Fibroblast of lung (primary cell): Measurements from ENCODE around the gene EEFSEC. TPM values are rescaled to one million over a fixed set of nuclear protein-coding genes. Genes with fewer than 3 reads are reported as not detected.

ENCODE experiments used
- DNase-seq, 2 donors: peaks; one replicate each; pipeline versions ENCODE4 v3.0.0 to v3.0.0-alpha.2; 2010; ENCODE audit warnings: low read depth in 2 of 2
- H2AFZ ChIP-seq: 2 replicates; pipeline ENCODE4 v1.5.1; 2012; ENCODE audit warnings: low read length, control low read depth, inconsistent platforms
- H3K27ac ChIP-seq: 2 replicates; pipeline ENCODE4 v1.5.1; 2011; ENCODE audit warnings: low read length, control low read depth; ENCODE audit not compliant: insufficient read depth
- H3K27me3 ChIP-seq: 2 replicates; pipeline ENCODE4 v1.5.1; 2011; ENCODE audit warnings: mild to moderate bottlenecking, low read length; ENCODE audit not compliant: control insufficient read depth, insufficient read depth
- H3K36me3 ChIP-seq: 2 replicates; pipeline ENCODE4 v1.5.1; 2011; ENCODE audit warnings: low read length; ENCODE audit not compliant: control insufficient read depth, insufficient read depth
- H3K4me1 ChIP-seq: 2 replicates; pipeline ENCODE4 v1.5.1; 2011; ENCODE audit warnings: low read length; ENCODE audit not compliant: control insufficient read depth, insufficient read depth; ENCODE audit errors: extremely low read depth
- H3K4me2 ChIP-seq: 2 replicates; pipeline ENCODE4 v1.5.1; 2011; ENCODE audit warnings: low read length, control low read depth; ENCODE audit not compliant: insufficient read depth; ENCODE audit errors: extremely low read depth
- H3K4me3 ChIP-seq, 4 experiments: fragments of 200-600 bp in 1 of 4; sonication (generic) in 1 of 4; replicated peaks in 1 of 4; 2 replicates each; pipeline ENCODE4 v1.5.1; 2011 to 2016; ENCODE audit warnings: low read length in 4 of 4, low read depth in 3 of 4, mild to moderate bottlenecking in 3 of 4, control low read depth in 2 of 4, inconsistent platforms in 1 of 4, mixed read lengths in 1 of 4; ENCODE audit not compliant: insufficient read depth in 1 of 4; ENCODE audit errors: control extremely low read depth in 1 of 4
- H3K79me2 ChIP-seq: 2 replicates; pipeline ENCODE4 v1.5.1; 2012; ENCODE audit warnings: mild to moderate bottlenecking, low read length, inconsistent platforms; ENCODE audit not compliant: control insufficient read depth, insufficient read depth
- H3K9ac ChIP-seq: 2 replicates; pipeline ENCODE4 v1.5.1; 2011; ENCODE audit warnings: mild to moderate bottlenecking, low read length, control low read depth; ENCODE audit not compliant: insufficient read depth
- H3K9me3 ChIP-seq: 2 replicates; pipeline ENCODE4 v1.5.1; 2012; ENCODE audit warnings: low read depth, low read length; ENCODE audit not compliant: control insufficient read depth, insufficient read depth
- H4K20me1 ChIP-seq: 2 replicates; pipeline ENCODE4 v1.5.1; 2011; ENCODE audit warnings: low read length; ENCODE audit not compliant: control insufficient read depth, insufficient read depth; ENCODE audit errors: extremely low read depth
- CTCF ChIP-seq, 2 donors: IDR thresholded peaks in 1 of 2; conservative IDR thresholded peaks in 1 of 2; 1 replicate in 1 of 2; 2 replicates in 1 of 2; pipeline ENCODE4 v1.5.1; 2011 to 2012; ENCODE audit warnings: low read length in 2 of 2, control low read depth in 1 of 2, inconsistent platforms in 1 of 2, low read depth in 1 of 2, mild to moderate bottlenecking in 1 of 2
- EZH2 ChIP-seq: IDR thresholded peaks from 2 replicates; pipeline ENCODE4 v1.5.1; 2012; ENCODE audit warnings: low read length, control low read depth, mild to moderate bottlenecking; ENCODE audit errors: missing control alignments
- polyA plus RNA-seq, 2 donors: library from polyadenylated mRNA; depleted of rRNA in 1 of 2; stranded (reverse) in 1 of 2; unstranded in 1 of 2; fragments of >200 nt; gene quantifications; 2 replicates each; pipeline ENCODE4 v1.2.1, GENCODE V29; 2011 to 2012; ENCODE audit warnings: missing spikeins in 1 of 2
- total RNA-seq: library from RNA; depleted of rRNA; stranded (reverse); fragments of >200 nt; gene quantifications from 2 replicates; pipeline ENCODE4 v1.2.1, GENCODE V29; 2014

The EEFSEC gene
- total and polyA plus RNA-seq, 2 donors (not counting 1 experiment from before 2014, with no cell fraction given): 2.6 to 5.0 TPM

GRCh38 chr3:128320551-128321340 is 167.5 kb downstream of the EEFSEC start:
- Histone ChIP-seq H4K20me1 (no peaks in the 10 kb centered on the region), H3K4me1 (no peaks in the 10 kb centered on the region), H2AFZ (no peak overlapping the region), H3K36me3 (no peaks in the 10 kb centered on the region), H3K79me2 (no peaks in the 10 kb centered on the region), H3K9me3 (no peaks in the 10 kb centered on the region), H3K27ac (no peak overlapping the region), H3K9ac (no peak overlapping the region), H3K4me3 (no peak overlapping the region), H3K4me2 (no peak overlapping the region), H3K27me3 (no peaks in the 10 kb centered on the region)
- no peak for DNase-seq
- TF ChIP-seq CTCF (conservative IDR thresholded peaks at IDR 0.05 in 1 of 2, IDR thresholded peaks at IDR 0.05 in 1 of 2; ENCODE audit: low read depth in 1 of 2, low read length in 2 of 2) (no peak), EZH2 (no peak)

- H3K9ac ChIP-seq: no peak overlapping the region
- no peak for TF ChIP-seq CTCF (conservative IDR thresholded peaks at IDR 0.05 in 1 of 2, IDR thresholded peaks at IDR 0.05 in 1 of 2; ENCODE audit: low read depth in 1 of 2, low read length in 2 of 2)
- no peak for TF ChIP-seq EZH2
- no peak overlapping the region for H3K27ac ChIP-seq
- H3K4me1 ChIP-seq: no peaks in the 10 kb centered on the region
- no peaks in the 10 kb centered on the region for H4K20me1 ChIP-seq
- no peaks in the 10 kb centered on the region for H3K36me3 ChIP-seq
- no peak overlapping the region for H3K4me2 ChIP-seq
- H3K27me3 ChIP-seq: no peaks in the 10 kb centered on the region
- no peaks in the 10 kb centered on the region for H3K79me2 ChIP-seq
- DNase-seq: no peak
- H3K4me3 ChIP-seq: no peak overlapping the region
- no peaks in the 10 kb centered on the region for H3K9me3 ChIP-seq
- no peak overlapping the region for H2AFZ ChIP-seq
These were observed 168.1 kb downstream of the EEFSEC start for GRCh38 chr3:128321418-128321817.

- H4K20me1 ChIP-seq: no peaks in the 10 kb centered on the region
- H3K9ac ChIP-seq: no peak overlapping the region
- no peaks in the 10 kb centered on the region for H3K36me3 ChIP-seq
- no peaks in the 10 kb centered on the region for H3K9me3 ChIP-seq
- DNase-seq: peak; percentile 29 to 52
- H3K27ac ChIP-seq: no peak overlapping the region
- no peak overlapping the region for H3K4me2 ChIP-seq
- no peaks in the 10 kb centered on the region for H3K27me3 ChIP-seq
- no peak for TF ChIP-seq EZH2
- TF ChIP-seq CTCF (conservative IDR thresholded peaks at IDR 0.05 in 1 of 2, IDR thresholded peaks at IDR 0.05 in 1 of 2; ENCODE audit: low read depth in 1 of 2, low read length in 2 of 2): peak; percentile 48 to 70
- H2AFZ ChIP-seq: no peak overlapping the region
- H3K79me2 ChIP-seq: no peaks in the 10 kb centered on the region
- H3K4me1 ChIP-seq: no peaks in the 10 kb centered on the region
- no peak overlapping the region for H3K4me3 ChIP-seq
These were observed 169.0 kb downstream of the EEFSEC start for GRCh38 chr3:128322030-128323022.
